ENCODE results near the gene STAT4.
A peak's percentile ranks its signal among the peaks of the same experiment; 100 is the strongest.

Gene STAT4

DNA sequence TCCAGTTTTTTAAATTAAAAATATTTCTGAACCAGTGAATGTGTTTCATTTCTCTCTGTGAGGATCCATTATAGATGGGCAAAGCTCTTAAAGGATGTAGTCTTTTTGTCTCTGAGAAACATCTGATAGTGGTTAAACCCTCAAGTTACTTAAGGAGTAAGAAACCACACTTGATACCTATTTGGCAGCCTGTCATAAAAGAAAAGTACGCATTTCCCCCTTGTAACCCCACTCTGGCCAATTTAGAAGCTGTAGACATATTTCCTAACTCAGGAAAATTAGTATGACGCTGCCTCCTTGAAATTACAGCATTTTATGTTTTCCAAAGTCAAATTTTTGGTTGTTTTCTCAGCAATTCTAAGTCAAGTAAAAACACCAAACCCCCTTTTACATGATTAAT, 2.0 kb downstream of the STAT4 start:
- no peak overlapping the region for H3K27ac ChIP-seq
- no peak for DNase-seq (ENCODE audit: low read depth, low spot score)

DNA sequence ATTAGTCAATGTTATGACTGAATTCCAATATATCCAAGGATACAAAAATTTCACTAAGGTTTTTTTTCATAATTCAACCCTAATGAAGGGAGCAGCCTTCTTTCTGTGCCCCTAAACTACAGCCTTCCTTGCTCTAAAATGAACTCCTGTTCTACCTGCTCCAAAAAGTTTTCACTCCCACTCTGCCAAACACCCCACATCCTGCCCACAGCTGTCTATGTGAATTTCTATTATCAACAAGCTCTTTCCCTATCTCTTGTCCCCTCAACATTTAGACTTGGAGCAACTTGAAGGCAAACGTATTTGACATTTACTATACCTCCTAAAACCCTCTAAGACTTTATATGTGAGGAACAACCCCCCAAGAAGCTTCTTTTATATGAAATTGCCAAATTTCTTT, 2.5 kb downstream of the STAT4 start:
- DNase-seq (ENCODE audit: low read depth, low spot score), result no peak

GRCh38 chr2:191145769-191146471, 4.9 kb downstream of the STAT4 start:
- H3K27ac ChIP-seq, result peak overlapping the region; percentile 83
- peak; percentile 64 for DNase-seq (ENCODE audit: low read depth, low spot score)

More for the DNA sequence above, 2.5 kb downstream of the STAT4 start:
- no peak overlapping the region for H3K27ac ChIP-seq

GRCh38 chr2:191144217-191144616, 6.6 kb downstream of the STAT4 start:
- no peak overlapping the region for H3K27ac ChIP-seq
- DNase-seq (ENCODE audit: low read depth, low spot score), result no peak

DNA sequence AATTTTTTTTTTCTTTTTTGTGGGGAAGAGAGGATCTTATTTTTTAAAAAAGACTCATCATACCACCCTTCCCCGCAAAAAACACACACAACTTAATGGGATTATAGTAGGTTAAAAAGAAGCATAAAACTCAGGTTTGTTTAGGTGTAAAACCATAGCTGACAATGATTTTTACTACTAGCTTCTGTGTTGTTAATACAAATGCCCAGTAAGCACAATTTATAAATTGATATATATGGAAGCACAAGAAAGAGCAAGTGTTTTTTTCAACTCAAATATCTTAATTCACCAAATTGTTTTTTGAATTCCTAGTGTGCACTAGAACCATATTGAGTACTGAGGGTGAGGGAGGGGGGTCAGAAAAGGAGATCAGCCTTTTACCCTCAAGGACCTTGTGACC, 7.0 kb downstream of the STAT4 start:
- DNase-seq (ENCODE audit: low read depth, low spot score), result no peak

DNA sequence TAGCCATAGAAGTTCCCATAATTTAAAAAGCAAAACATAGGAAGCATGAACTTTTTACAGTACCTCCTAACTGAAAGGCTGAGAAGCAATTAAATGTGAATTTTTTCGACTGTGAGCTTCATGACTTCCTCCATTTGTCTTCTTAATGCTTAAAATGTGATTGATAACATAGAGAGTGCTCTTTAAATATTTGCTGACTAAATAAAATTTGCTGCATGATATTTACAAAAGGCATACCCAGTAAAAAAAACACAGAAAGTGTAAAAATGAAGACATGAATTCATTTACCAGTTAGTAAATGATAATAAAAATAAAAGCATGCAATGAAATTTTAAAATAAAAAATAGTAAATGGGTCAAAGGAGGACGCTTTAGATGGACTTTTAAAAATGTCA, 21.9 kb downstream of the STAT4 start:
- DNase-seq (ENCODE audit: low read depth, low spot score), result no peak
- H3K27ac ChIP-seq, result no peak overlapping the region

More for the DNA sequence above, 7.0 kb downstream of the STAT4 start:
- H3K27ac ChIP-seq, result no peak overlapping the region

GRCh38 chr2:191128172-191128910, 22.5 kb downstream of the STAT4 start:
- H3K27ac ChIP-seq, result no peak overlapping the region
- DNase-seq (ENCODE audit: low read depth, low spot score), result no peak

GRCh38 chr2:191127235-191127634, 23.6 kb downstream of the STAT4 start:
- no peak overlapping the region for H3K27ac ChIP-seq
- no peak for DNase-seq (ENCODE audit: low read depth, low spot score)

GRCh38 chr2:191126386-191127085, 24.3 kb downstream of the STAT4 start:
- no peak overlapping the region for H3K27ac ChIP-seq
- DNase-seq (ENCODE audit: low read depth, low spot score), result no peak

GRCh38 chr2:191125646-191126045, 25.1 kb downstream of the STAT4 start:
- no peak for DNase-seq (ENCODE audit: low read depth, low spot score)
- H3K27ac ChIP-seq, result no peak overlapping the region

DNA sequence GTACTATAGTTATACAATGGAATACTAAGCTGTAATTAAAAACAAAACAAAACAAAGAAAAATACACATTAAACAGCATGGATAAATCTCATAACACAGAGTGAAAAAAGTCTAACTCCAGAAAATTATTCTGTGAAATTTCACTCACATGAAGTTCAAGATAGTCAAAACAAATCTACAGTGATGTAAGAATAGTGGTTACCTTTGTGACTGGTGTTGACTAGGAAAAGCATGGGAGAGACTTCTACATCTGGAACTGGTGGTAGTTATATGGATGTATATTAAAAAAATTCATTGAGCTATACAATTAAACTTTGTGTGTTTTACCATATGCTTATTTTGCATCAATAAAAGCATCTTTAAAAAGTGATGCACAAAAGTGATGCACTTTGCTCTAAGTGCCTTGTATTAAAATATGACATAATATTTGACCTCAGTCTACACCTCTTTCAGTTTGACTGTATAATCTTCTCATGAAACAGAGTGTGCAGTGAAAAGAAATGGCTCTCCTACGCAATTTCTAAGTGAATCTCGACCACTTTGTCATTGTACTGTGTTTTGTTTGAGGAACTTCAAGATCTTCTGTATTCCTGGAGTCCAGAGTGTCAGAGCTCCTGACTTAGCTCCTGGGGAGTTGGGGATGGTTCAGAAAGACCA, 28.0 kb downstream of the STAT4 start:
- no peak for DNase-seq (ENCODE audit: low read depth, low spot score)
- no peak overlapping the region for H3K27ac ChIP-seq

- H3K27ac ChIP-seq, result no peak overlapping the region
- DNase-seq (ENCODE audit: low read depth, low spot score), result no peak
Observed at GRCh38 chr2:191117341-191117740, 33.5 kb downstream of the STAT4 start.

DNA sequence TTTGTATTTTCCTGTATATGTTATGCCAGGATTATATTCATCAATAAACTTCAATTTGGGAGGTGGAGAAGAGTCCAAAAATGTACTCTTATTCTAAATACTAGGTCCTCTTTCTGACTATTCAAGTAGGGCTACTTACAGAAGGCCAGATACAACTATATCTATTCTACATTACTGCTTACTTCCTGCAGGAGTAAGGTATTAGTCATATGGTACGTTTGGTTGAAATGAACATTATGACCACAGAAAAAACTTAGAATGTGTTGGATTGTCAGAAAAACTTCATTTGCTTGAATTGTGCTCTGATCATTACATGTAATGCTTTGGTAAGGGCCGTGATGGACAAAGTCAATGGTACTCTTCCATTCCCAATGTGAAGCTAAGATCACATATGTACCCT, 35.0 kb downstream of the STAT4 start:
- peak overlapping the region; percentile 59 for H3K27ac ChIP-seq
- no peak for DNase-seq (ENCODE audit: low read depth, low spot score)

DNA sequence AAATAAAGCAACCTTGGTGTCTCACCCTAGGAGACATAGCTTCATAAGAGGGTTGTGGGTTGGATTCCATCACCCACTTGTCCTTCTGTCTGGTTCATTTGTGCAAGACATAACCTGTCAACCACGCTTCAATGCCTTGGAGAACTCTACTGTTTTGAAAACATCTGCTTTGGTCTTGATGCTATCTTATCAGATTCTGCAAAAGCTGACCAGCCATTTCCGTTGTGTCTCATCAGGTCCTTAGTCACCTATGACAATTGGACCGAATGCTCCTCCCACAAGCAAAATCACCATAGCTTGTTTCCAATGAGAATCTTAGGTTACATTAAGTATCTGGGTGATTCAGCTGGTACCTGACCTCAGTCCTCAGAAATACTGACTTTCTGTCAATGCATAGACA, 35.4 kb downstream of the STAT4 start:
- DNase-seq (ENCODE audit: low read depth, low spot score), result peak; percentile 73
- peak overlapping the region; percentile 59 for H3K27ac ChIP-seq

DNA sequence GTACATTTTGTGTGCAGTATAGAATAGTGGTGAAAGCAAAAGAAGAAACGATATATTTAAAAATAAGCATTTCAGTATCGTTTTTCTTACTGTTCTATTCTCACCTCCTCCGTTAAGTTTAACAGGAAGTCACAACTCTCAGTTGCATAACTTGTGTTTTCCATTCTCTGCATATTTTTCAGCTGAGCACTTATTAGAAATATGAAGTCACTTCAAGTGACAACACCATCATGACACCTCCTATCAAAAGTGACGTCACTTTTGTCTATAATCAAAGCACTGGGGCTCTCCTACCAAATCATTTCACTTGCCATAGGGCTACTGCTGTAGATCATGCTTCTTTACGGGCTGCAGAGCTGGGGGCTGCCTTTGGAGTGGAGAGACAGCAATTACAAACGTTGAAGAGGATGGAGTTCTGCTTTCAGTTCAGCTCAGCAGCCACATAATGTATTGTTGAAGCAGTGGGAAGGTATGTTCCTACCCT, 36.3 kb downstream of the STAT4 start:
- DNase-seq (ENCODE audit: low read depth, low spot score), result no peak
- peak overlapping the region; percentile 59 for H3K27ac ChIP-seq

GRCh38 chr2:191113761-191114160, 37.0 kb downstream of the STAT4 start:
- H3K27ac ChIP-seq, result no peak overlapping the region
- no peak for DNase-seq (ENCODE audit: low read depth, low spot score)

DNA sequence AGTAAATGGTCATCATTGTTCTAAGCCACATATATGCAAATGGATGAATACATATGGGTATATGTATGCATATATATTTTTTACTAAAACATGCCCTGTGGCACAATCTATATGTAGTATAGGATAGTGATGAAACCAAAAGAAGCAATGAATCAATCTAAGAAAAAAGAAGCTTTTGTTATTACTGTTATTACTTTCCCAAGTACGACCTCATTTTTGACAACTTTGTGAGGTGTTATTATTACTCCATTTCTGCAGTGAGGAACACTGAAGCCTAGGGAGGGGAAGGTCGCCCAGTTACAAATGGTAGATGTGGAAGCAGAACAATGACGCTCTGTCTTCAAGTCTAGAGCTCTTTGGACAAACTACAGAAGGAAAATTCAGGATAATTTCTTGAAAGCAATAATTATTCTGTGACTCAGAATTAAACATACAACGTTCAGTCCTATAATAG, 38.3 kb downstream of the STAT4 start:
- H3K27ac ChIP-seq, result no peak overlapping the region
- no peak for DNase-seq (ENCODE audit: low read depth, low spot score)

- DNase-seq (ENCODE audit: low read depth, low spot score), result no peak
- no peak overlapping the region for H3K27ac ChIP-seq
Observed at GRCh38 chr2:191109888-191110287, 40.9 kb downstream of the STAT4 start.

DNA sequence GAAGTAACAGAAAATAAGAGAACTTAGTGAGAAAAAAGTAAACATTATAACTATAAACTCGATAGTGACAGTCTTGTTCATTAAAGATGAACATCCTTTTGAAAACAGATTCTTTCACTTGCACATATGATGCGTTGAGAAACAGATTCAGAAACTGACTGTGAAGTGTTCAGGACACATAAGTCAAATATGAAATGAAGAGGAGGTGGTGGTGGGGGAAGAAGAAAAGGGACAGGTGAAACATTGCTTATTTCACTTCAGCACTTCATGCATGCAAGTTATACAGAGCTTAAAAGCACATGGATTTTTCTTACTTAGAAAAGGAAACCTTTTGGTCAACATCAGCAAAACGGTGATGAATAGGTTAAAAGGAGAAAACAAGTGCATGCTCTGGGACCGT, 42.5 kb downstream of the STAT4 start:
- DNase-seq (ENCODE audit: low read depth, low spot score), result no peak
- no peak overlapping the region for H3K27ac ChIP-seq

DNA sequence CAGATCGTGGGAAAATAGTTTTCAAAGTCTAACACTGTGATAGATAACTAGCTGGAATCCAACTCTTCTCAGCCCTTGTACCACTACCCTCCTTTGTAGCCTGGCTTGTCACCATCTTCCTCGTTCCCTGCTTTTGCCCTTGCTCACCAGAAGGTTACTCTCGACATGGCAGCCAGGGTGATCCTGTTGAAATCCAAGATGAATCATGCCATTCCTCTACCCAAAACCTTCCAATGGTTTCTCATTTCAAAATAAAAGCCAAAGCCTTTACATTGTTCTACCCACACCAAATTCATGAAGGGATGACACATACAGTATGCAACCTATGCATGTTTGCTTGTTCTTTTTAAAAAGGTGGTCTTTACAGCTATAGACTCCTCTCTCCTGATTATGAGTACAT, 45.7 kb downstream of the STAT4 start:
- H3K27ac ChIP-seq, result no peak overlapping the region
- DNase-seq (ENCODE audit: low read depth, low spot score), result no peak

GRCh38 chr2:191103774-191104173, 47.0 kb downstream of the STAT4 start:
- DNase-seq (ENCODE audit: low read depth, low spot score), result no peak
- H3K27ac ChIP-seq, result no peak overlapping the region
